Trophoblast cell (in vitro differentiated cells and primary cell): ENCODE measurements around the gene DIAPH3. TPM values are rescaled to one million over a fixed set of nuclear protein-coding genes. Genes with fewer than 3 reads are reported as not detected.
A peak's percentile ranks its signal among the peaks of the same experiment; 100 is the strongest.

Experiments
- DNase-seq, 2 donors: peaks; one replicate each; pipeline ENCODE4 v3.0.0-alpha.2; 2016
- H2AFZ ChIP-seq: 2 replicates; pipeline ENCODE4 v1.6.1; 2013; ENCODE audit warnings: low read length, moderate library complexity, mild to moderate bottlenecking; ENCODE audit not compliant: insufficient read depth, poor library complexity
- H2AK5ac ChIP-seq: 2 replicates; pipeline ENCODE4 v1.6.1; 2013; ENCODE audit warnings: mild to moderate bottlenecking, low read length
- H2BK120ac ChIP-seq: 2 replicates; pipeline ENCODE4 v1.6.1; 2013; ENCODE audit warnings: low read length, mild to moderate bottlenecking, moderate library complexity; ENCODE audit not compliant: insufficient read depth, poor library complexity
- H2BK12ac ChIP-seq: 2 replicates; pipeline ENCODE4 v1.6.1; 2013; ENCODE audit warnings: mild to moderate bottlenecking, low read length, moderate library complexity
- H2BK5ac ChIP-seq: 2 replicates; pipeline ENCODE4 v1.6.1; 2013; ENCODE audit warnings: low read length, low read depth, moderate library complexity, mild to moderate bottlenecking; ENCODE audit not compliant: poor library complexity
- H3K14ac ChIP-seq: 2 replicates; pipeline ENCODE4 v1.6.1; 2013; ENCODE audit warnings: mild to moderate bottlenecking, low read length
- H3K18ac ChIP-seq: 2 replicates; pipeline ENCODE4 v1.6.1; 2013; ENCODE audit warnings: mild to moderate bottlenecking, low read length
- H3K23ac ChIP-seq: 2 replicates; pipeline ENCODE4 v1.6.1; 2013; ENCODE audit warnings: low read length
- H3K27ac ChIP-seq: 2 replicates; pipeline ENCODE4 v1.5.1; 2013; ENCODE audit warnings: low read depth, mild to moderate bottlenecking, inconsistent platforms, low read length, moderate library complexity
- H3K27me3 ChIP-seq: 2 replicates; pipeline ENCODE4 v1.6.1; 2013; ENCODE audit warnings: inconsistent platforms, mild to moderate bottlenecking, low read length, moderate library complexity; ENCODE audit not compliant: insufficient read depth
- H3K36me3 ChIP-seq, 2 experiments: 1 replicate in 1 of 2; 2 replicates in 1 of 2; pipeline ENCODE4 v1.6.1; 2013; ENCODE audit warnings: low read length in 2 of 2, mild to moderate bottlenecking in 2 of 2, moderate library complexity in 1 of 2; ENCODE audit not compliant: insufficient read depth in 2 of 2, control insufficient read depth in 1 of 2
- H3K4ac ChIP-seq: 2 replicates; pipeline ENCODE4 v1.6.1; 2013; ENCODE audit warnings: low read depth, mild to moderate bottlenecking, low read length, moderate library complexity
- H3K4me1 ChIP-seq, 2 experiments: 1 replicate in 1 of 2; 2 replicates in 1 of 2; pipeline ENCODE4 v1.6.1; 2013; ENCODE audit warnings: low read length in 2 of 2, mild to moderate bottlenecking in 2 of 2, moderate library complexity in 1 of 2; ENCODE audit not compliant: insufficient read depth in 2 of 2, control insufficient read depth in 1 of 2
- H3K4me2 ChIP-seq: 2 replicates; pipeline ENCODE4 v1.6.1; 2013; ENCODE audit warnings: inconsistent platforms, mild to moderate bottlenecking, low read length, moderate library complexity
- H3K4me3 ChIP-seq: 2 replicates; pipeline ENCODE4 v1.5.1; 2013; ENCODE audit warnings: mild to moderate bottlenecking, low read depth, low read length, inconsistent platforms
- H3K79me1 ChIP-seq: one replicate; pipeline ENCODE4 v1.6.1; 2013; ENCODE audit warnings: low read length
- H3K79me2 ChIP-seq: 2 replicates; pipeline ENCODE4 v1.6.1; 2013; ENCODE audit warnings: low read length, mild to moderate bottlenecking; ENCODE audit not compliant: control insufficient read depth, insufficient read depth, poor library complexity
- H3K9ac ChIP-seq: 2 replicates; pipeline ENCODE4 v1.6.1; 2013; ENCODE audit warnings: mild to moderate bottlenecking, low read length
- H3K9me3 ChIP-seq: 2 replicates; pipeline ENCODE4 v1.6.1; 2013; ENCODE audit warnings: low read depth, mild to moderate bottlenecking, control low read depth, inconsistent platforms, low read length; ENCODE audit not compliant: insufficient read depth
- H4K12ac ChIP-seq: 2 replicates; pipeline ENCODE4 v1.6.1; 2013; ENCODE audit warnings: low read depth, mild to moderate bottlenecking, low read length, moderate library complexity
- H4K8ac ChIP-seq: 2 replicates; pipeline ENCODE4 v1.6.1; 2013; ENCODE audit warnings: low read depth, mild to moderate bottlenecking, low read length, moderate library complexity
- H4K91ac ChIP-seq: one replicate; pipeline ENCODE4 v1.6.1; 2013; ENCODE audit warnings: low read depth, mild to moderate bottlenecking, low read length, moderate library complexity
- WGBS: extraction: QIAGEN DNeasy Blood & Tissue Kit; methylation state at CpG from one replicate; pipeline ENCODE4 v1.1.7; 2013; ENCODE audit warnings: missing lambda C conversion rate; ENCODE audit not compliant: insufficient read length, insufficient coverage; ENCODE audit errors: extremely low coverage; 5-methylcytosine and 5-hydroxymethylcytosine counted together
- polyA plus RNA-seq: library from polyadenylated mRNA; stranded (reverse); fragments of 200-250 nt; gene quantifications from 2 replicates; pipeline ENCODE4 v1.2.3, GENCODE V29; 2013

Gene DIAPH3, protein sequence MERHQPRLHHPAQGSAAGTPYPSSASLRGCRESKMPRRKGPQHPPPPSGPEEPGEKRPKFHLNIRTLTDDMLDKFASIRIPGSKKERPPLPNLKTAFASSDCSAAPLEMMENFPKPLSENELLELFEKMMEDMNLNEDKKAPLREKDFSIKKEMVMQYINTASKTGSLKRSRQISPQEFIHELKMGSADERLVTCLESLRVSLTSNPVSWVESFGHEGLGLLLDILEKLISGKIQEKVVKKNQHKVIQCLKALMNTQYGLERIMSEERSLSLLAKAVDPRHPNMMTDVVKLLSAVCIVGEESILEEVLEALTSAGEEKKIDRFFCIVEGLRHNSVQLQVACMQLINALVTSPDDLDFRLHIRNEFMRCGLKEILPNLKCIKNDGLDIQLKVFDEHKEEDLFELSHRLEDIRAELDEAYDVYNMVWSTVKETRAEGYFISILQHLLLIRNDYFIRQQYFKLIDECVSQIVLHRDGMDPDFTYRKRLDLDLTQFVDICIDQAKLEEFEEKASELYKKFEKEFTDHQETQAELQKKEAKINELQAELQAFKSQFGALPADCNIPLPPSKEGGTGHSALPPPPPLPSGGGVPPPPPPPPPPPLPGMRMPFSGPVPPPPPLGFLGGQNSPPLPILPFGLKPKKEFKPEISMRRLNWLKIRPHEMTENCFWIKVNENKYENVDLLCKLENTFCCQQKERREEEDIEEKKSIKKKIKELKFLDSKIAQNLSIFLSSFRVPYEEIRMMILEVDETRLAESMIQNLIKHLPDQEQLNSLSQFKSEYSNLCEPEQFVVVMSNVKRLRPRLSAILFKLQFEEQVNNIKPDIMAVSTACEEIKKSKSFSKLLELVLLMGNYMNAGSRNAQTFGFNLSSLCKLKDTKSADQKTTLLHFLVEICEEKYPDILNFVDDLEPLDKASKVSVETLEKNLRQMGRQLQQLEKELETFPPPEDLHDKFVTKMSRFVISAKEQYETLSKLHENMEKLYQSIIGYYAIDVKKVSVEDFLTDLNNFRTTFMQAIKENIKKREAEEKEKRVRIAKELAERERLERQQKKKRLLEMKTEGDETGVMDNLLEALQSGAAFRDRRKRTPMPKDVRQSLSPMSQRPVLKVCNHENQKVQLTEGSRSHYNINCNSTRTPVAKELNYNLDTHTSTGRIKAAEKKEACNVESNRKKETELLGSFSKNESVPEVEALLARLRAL
- 19.2 and 19.5 TPM in 2 replicates for polyA plus RNA-seq

- peak within 1 kb of the TSS; percentile 81 for H4K8ac ChIP-seq
- H3K27me3 ChIP-seq: no peaks in the 10 kb centered on the region
- no peak within 1 kb of the TSS for H2BK12ac ChIP-seq
- H2BK5ac ChIP-seq: peak within 1 kb of the TSS; percentile 79
- H3K4ac ChIP-seq: peak within 1 kb of the TSS; percentile 87
- H3K9ac ChIP-seq: peak within 1 kb of the TSS; percentile 97
- H4K91ac ChIP-seq: peak within 1 kb of the TSS; percentile 88
- no CpG with 5 or more reads among the region's 54 CpGs for WGBS
- peak within 1 kb of the TSS; percentile 71 for H3K18ac ChIP-seq
- peak within 1 kb of the TSS; percentile 65 for H2BK120ac ChIP-seq
- H3K4me3 ChIP-seq: peak within 1 kb of the TSS; percentile 92
- peak within 1 kb of the TSS; percentile 89 for H3K27ac ChIP-seq
- peak; percentile 97 to 98 for DNase-seq
- H4K12ac ChIP-seq: peak within 1 kb of the TSS; percentile 86
- H3K4me2 ChIP-seq: peak within 1 kb of the TSS; percentile 89
- H3K23ac ChIP-seq: no peak within 1 kb of the TSS
- no peaks in the 10 kb centered on the region for H3K9me3 ChIP-seq
- H3K79me1 ChIP-seq: peaks cover 8% of the 10 kb centered on the region
- peaks cover 4% of the 10 kb centered on the region in 2 experiments for H3K4me1 ChIP-seq
- H3K14ac ChIP-seq: peak within 1 kb of the TSS; percentile 85
- H2AFZ ChIP-seq: peak within 1 kb of the TSS; percentile 75
- peak within 1 kb of the TSS; percentile 67 for H2AK5ac ChIP-seq
- peaks cover 0 to 2% of the 10 kb centered on the region in 2 experiments for H3K36me3 ChIP-seq
- peaks cover 10% of the 10 kb centered on the region for H3K79me2 ChIP-seq
These were observed at the start of gene DIAPH3 for GRCh38 chr13:60163478-60164233. DIAPH3 (minus strand) TSS chr13:60163928; CDS start chr13:60163766, 162 bp downstream.

GRCh38 chr13:60213236-60213744 is 49.6 kb upstream of the DIAPH3 start:
- H4K8ac ChIP-seq: no peak overlapping the region
- no peak overlapping the region for H4K12ac ChIP-seq
- H3K27me3 ChIP-seq: no peaks in the 10 kb centered on the region
- DNase-seq: no peak
- no peak overlapping the region for H2AFZ ChIP-seq
- no peak overlapping the region for H4K91ac ChIP-seq
- H3K79me2 ChIP-seq: no peaks in the 10 kb centered on the region
- H3K18ac ChIP-seq: no peak overlapping the region
- no peaks in the 10 kb centered on the region for H3K9me3 ChIP-seq
- no peak overlapping the region for H2BK12ac ChIP-seq
- H2BK120ac ChIP-seq: no peak overlapping the region
- H3K4me3 ChIP-seq: no peak overlapping the region
- no peaks in the 10 kb centered on the region for H3K79me1 ChIP-seq
- no peak overlapping the region for H3K27ac ChIP-seq
- H3K14ac ChIP-seq: no peak overlapping the region
- H3K4me1 ChIP-seq: no peaks in the 10 kb centered on the region
- no peak overlapping the region for H2BK5ac ChIP-seq
- H3K36me3 ChIP-seq: no peaks in the 10 kb centered on the region
- no peak overlapping the region for H3K23ac ChIP-seq
- no peak overlapping the region for H3K4me2 ChIP-seq
- H2AK5ac ChIP-seq: no peak overlapping the region
- no peak overlapping the region for H3K4ac ChIP-seq
- H3K9ac ChIP-seq: no peak overlapping the region
- no CpG with 5 or more reads among the region's 1 CpG for whole genome bisulfite sequencing

- no peak overlapping the region for H4K8ac ChIP-seq
- no peak overlapping the region for H4K12ac ChIP-seq
- no peaks in the 10 kb centered on the region for H3K9me3 ChIP-seq
- no peaks in the 10 kb centered on the region for H3K27me3 ChIP-seq
- H3K14ac ChIP-seq: no peak overlapping the region
- H3K4me3 ChIP-seq: no peak overlapping the region
- no peak overlapping the region for H2BK120ac ChIP-seq
- no peak overlapping the region for H3K9ac ChIP-seq
- DNase-seq: no peak
- H3K79me1 ChIP-seq: no peaks in the 10 kb centered on the region
- H3K4me1 ChIP-seq: no peaks in the 10 kb centered on the region
- H2BK5ac ChIP-seq: no peak overlapping the region
- no peaks in the 10 kb centered on the region for H3K36me3 ChIP-seq
- H2AFZ ChIP-seq: no peak overlapping the region
- no peaks in the 10 kb centered on the region for H3K79me2 ChIP-seq
- no peak overlapping the region for H3K27ac ChIP-seq
- H3K4me2 ChIP-seq: no peak overlapping the region
- no peak overlapping the region for H3K23ac ChIP-seq
- H4K91ac ChIP-seq: no peak overlapping the region
- H3K4ac ChIP-seq: no peak overlapping the region
- H2AK5ac ChIP-seq: no peak overlapping the region
- 100% methylated on average over 1 of the region's 2 CpGs for WGBS
- H3K18ac ChIP-seq: no peak overlapping the region
- no peak overlapping the region for H2BK12ac ChIP-seq
These were observed 47.8 kb upstream of the DIAPH3 start for GRCh38 chr13:60211548-60211947.
